ENCODE results near the gene TLN1.
A peak's percentile ranks its signal among the peaks of the same experiment; 100 is the strongest.

TLN1 gene

DNA sequence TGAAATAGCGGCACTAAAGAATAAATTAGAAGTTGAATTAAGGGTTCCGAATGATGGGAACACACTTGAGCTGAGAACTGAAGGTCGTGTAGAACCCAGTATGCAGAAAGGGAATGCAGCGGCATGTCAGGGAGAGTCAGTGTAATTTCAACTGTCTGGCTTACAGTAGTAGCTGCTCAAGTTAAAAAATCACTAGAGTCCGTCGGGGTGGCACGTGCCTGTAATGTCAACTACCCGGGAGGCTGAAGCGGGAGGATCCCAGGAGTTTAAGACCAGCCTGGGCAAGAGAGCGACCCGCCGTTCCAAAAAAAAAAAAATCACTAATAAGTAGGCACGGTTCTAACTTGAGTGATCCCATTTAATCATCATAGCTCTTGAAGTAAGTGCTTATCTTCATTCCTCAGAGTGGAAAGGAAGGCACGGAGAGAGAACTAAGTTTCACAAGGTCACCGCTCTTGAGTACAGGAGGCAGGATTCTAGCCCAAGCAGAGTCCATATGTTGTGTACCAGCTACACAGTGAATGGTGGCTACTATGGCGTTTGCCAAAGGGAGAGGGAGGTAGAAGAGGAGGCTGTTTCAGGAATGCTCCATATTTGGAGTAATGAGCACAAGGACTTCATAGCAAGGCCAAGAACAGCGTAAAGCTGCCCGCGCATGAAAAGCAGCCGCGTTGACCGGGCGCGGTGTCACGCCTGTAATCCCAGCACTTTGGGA, 75.0 kb downstream of the TLN1 start:
- H3K4me3 ChIP-seq (ENCODE audit: low read depth, low read length, poor library complexity, severe bottlenecking): peak overlapping the region; percentile 90
- H3K4me2 ChIP-seq (ENCODE audit: low read length): peak overlapping the region; percentile 91
- H4K20me1 ChIP-seq (ENCODE audit: insufficient read depth, low read length): no peaks in the 10 kb centered on the region
- peak overlapping the region; percentile 31; the same call in 1 of the 2 replicates for H3K9ac ChIP-seq (ENCODE audit: low read length)
- H3K4me1 ChIP-seq (ENCODE audit: insufficient read depth, low read length, severe bottlenecking): peaks cover 48% of the 10 kb centered on the region
- no peaks in the 10 kb centered on the region for H3K27me3 ChIP-seq (ENCODE audit: insufficient read depth, low read length)
- H3K9me2 ChIP-seq (ENCODE audit: low read depth, low read length): no peaks in the 10 kb centered on the region
- H3K79me2 ChIP-seq (ENCODE audit: insufficient read depth, low read length): no peaks in the 10 kb centered on the region
- H3K27ac ChIP-seq (ENCODE audit: low read depth, low read length, poor library complexity, severe bottlenecking): peak overlapping the region; percentile 76
- peaks cover 19% of the 10 kb centered on the region; the same call in 1 of the 2 replicates for H3K36me3 ChIP-seq (ENCODE audit: insufficient read depth, low read length)
- H3F3A ChIP-seq (ENCODE audit: insufficient read depth, low read length): no peaks in the 10 kb centered on the region
- H2AFZ ChIP-seq (ENCODE audit: low read length): no peak overlapping the region
- TF ChIP-seq, protein P1, sequence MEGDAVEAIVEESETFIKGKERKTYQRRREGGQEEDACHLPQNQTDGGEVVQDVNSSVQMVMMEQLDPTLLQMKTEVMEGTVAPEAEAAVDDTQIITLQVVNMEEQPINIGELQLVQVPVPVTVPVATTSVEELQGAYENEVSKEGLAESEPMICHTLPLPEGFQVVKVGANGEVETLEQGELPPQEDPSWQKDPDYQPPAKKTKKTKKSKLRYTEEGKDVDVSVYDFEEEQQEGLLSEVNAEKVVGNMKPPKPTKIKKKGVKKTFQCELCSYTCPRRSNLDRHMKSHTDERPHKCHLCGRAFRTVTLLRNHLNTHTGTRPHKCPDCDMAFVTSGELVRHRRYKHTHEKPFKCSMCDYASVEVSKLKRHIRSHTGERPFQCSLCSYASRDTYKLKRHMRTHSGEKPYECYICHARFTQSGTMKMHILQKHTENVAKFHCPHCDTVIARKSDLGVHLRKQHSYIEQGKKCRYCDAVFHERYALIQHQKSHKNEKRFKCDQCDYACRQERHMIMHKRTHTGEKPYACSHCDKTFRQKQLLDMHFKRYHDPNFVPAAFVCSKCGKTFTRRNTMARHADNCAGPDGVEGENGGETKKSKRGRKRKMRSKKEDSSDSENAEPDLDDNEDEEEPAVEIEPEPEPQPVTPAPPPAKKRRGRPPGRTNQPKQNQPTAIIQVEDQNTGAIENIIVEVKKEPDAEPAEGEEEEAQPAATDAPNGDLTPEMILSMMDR (IDR thresholded peaks at IDR 0.05; ENCODE audit: low read length): no peak
- no peak for TF ChIP-seq EZH2 (IDR thresholded peaks at IDR 0.05; ENCODE audit: borderline replicate concordance, low read length)
- H3K9me3 ChIP-seq (ENCODE audit: low read length): no peaks in the 10 kb centered on the region

DNA sequence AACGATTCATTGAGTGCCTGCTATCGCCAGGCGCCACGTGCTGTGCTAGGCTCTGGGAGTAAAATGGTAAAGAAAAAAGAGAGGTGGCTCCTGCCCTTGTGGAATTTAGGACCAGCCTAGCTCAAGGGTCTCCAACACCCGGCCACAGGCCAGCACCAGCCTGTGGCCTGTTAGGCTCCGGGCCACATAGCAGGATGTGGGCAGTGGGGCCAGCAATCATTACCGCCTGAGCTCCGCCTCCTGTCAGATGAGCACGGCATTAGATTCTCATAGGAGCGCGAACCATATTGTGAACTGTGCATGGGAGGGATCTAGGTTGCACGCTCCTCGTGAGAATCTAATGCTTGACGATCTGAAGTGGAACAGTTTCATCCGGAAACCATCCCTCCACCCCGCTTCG, 75.6 kb downstream of the TLN1 start:
- Histone ChIP-seq H3K9me3 (ENCODE audit: low read length) (no peaks in the 10 kb centered on the region), H4K20me1 (ENCODE audit: insufficient read depth, low read length) (no peaks in the 10 kb centered on the region), H3K9ac (ENCODE audit: low read length) (no peak overlapping the region)

DNA sequence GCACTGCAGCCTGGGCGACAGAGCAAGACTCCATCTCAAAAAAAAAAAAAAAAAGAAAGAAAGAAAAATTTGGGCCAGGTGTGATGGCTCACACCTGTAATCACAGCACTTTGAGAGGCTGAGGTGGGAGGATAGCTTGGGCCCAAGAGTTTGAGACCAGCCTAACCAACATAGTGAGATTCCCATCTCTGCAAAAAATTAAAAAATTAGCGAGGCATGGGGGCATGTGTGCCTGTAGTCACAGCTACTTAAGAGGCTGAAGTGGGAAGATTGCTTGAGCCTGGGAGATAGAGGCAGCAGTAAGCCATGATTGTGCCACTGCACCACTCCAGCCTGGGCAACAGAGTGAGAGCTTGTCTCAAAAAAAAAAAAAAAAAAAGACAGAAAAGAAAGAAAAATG, 78.4 kb downstream of the TLN1 start:
- H3K9me2 ChIP-seq (ENCODE audit: low read depth, low read length): no peaks in the 10 kb centered on the region
- H3K27ac ChIP-seq (ENCODE audit: low read depth, low read length, poor library complexity, severe bottlenecking): no peak overlapping the region
- H4K20me1 ChIP-seq (ENCODE audit: insufficient read depth, low read length): no peaks in the 10 kb centered on the region
- H3K4me2 ChIP-seq (ENCODE audit: low read length): no peak overlapping the region
- H2AFZ ChIP-seq (ENCODE audit: low read length): no peak overlapping the region
- no peak overlapping the region for H3K9ac ChIP-seq (ENCODE audit: low read length)
- H3K4me1 ChIP-seq (ENCODE audit: insufficient read depth, low read length, severe bottlenecking): peaks cover 50% of the 10 kb centered on the region
- no peaks in the 10 kb centered on the region; the same call in 1 of the 2 replicates for H3K79me2 ChIP-seq (ENCODE audit: insufficient read depth, low read length)
- H3K4me3 ChIP-seq (ENCODE audit: low read depth, low read length, poor library complexity, severe bottlenecking): no peak overlapping the region
- peaks cover under 1% of the 10 kb centered on the region for H3F3A ChIP-seq (ENCODE audit: insufficient read depth, low read length)
- no peak for TF ChIP-seq EZH2 (IDR thresholded peaks at IDR 0.05; ENCODE audit: borderline replicate concordance, low read length)
- TF ChIP-seq, protein P1 (IDR thresholded peaks at IDR 0.05; ENCODE audit: low read length): no peak
- no peaks in the 10 kb centered on the region for H3K36me3 ChIP-seq (ENCODE audit: insufficient read depth, low read length)
- no peaks in the 10 kb centered on the region for H3K27me3 ChIP-seq (ENCODE audit: insufficient read depth, low read length)
- no peaks in the 10 kb centered on the region for H3K9me3 ChIP-seq (ENCODE audit: low read length)

More for the DNA sequence above, 75.6 kb downstream of the TLN1 start:
- Histone ChIP-seq H3K4me3 (ENCODE audit: low read depth, low read length, poor library complexity, severe bottlenecking) (no peak overlapping the region), H3K4me1 (ENCODE audit: insufficient read depth, low read length, severe bottlenecking) (peaks cover 49% of the 10 kb centered on the region), H3K79me2 (ENCODE audit: insufficient read depth, low read length) (no peaks in the 10 kb centered on the region), H3K36me3 (ENCODE audit: insufficient read depth, low read length) (peaks cover 14% of the 10 kb centered on the region; the same call in 1 of the 2 replicates), H3F3A (ENCODE audit: insufficient read depth, low read length) (no peaks in the 10 kb centered on the region; the same call in 1 of the 2 replicates), H3K27ac (ENCODE audit: low read depth, low read length, poor library complexity, severe bottlenecking) (no peak overlapping the region), H3K4me2 (ENCODE audit: low read length) (no peak overlapping the region), H3K27me3 (ENCODE audit: insufficient read depth, low read length) (no peaks in the 10 kb centered on the region), H2AFZ (ENCODE audit: low read length) (no peak overlapping the region), H3K9me2 (ENCODE audit: low read depth, low read length) (no peaks in the 10 kb centered on the region)
- no peak for TF ChIP-seq EZH2 (IDR thresholded peaks at IDR 0.05; ENCODE audit: borderline replicate concordance, low read length)
- TF ChIP-seq, protein P1 (IDR thresholded peaks at IDR 0.05; ENCODE audit: low read length): no peak

Data from OCI-LY1 (cell line).